Bone marrow (tissue), 2 donors: Measurements from ENCODE around the gene PHLDB3.

Source experiments
- DNase-seq, 2 donors: peaks; one replicate each; lab custom pipeline; 2025; lab: John Stamatoyannopoulos, UW

PHLDB3 gene

GRCh38 chr19:43468354-43469159 lies 36.0 kb downstream of the PHLDB3 start:
- DNase-seq = no peak

DNA sequence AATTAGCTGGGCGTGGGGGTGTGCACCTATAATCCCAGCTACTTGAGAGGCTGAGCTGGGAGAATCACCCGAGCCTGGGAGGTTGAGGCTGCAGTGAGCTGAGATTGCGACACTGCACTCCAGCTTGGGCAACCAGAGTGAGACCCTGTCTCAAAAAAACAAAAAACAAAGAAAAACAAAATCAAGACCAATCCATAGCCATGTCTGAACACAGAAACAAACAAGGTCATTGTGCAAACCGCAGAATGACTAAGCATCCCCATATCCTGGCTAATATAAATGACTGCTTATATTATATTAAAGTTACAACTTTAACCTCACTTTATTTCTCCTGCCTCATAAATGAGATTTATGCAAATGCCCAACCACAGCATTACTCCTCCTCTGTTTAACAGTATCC lies 36.8 kb downstream of the PHLDB3 start:
- DNase-seq = no peak

DNA sequence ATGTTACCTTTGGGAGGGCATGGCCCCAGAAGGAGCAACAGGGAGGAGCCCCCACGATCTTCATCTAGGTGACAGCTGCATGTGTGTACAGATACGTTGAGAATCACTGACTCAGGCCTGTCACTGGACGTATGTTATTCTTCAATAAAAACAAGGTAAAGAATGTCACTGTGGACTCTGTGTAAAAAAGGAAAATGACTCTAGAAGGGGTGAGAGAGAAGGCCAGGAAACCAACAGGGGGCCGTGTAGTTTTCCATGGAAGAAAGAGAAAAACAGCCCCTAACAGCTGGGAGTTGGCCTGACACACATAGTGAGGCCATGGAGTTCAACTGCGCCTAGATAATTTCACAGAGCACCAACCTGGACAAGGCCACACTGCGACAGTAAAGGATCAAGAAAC lies 37.3 kb downstream of the PHLDB3 start:
- DNase-seq = no peak

- no peak for DNase-seq
Measured at GRCh38 chr19:43466793-43467192, 37.8 kb downstream of the PHLDB3 start.

- peak in 1 of 2 donors; percentile 7 for DNase-seq
Measured at GRCh38 chr19:43465468-43466120, 39.0 kb downstream of the PHLDB3 start, which contains the start of gene LYPD3. LYPD3 (minus strand) TSS chr19:43465608; CDS start chr19:43465571, 37 bp downstream.

DNA sequence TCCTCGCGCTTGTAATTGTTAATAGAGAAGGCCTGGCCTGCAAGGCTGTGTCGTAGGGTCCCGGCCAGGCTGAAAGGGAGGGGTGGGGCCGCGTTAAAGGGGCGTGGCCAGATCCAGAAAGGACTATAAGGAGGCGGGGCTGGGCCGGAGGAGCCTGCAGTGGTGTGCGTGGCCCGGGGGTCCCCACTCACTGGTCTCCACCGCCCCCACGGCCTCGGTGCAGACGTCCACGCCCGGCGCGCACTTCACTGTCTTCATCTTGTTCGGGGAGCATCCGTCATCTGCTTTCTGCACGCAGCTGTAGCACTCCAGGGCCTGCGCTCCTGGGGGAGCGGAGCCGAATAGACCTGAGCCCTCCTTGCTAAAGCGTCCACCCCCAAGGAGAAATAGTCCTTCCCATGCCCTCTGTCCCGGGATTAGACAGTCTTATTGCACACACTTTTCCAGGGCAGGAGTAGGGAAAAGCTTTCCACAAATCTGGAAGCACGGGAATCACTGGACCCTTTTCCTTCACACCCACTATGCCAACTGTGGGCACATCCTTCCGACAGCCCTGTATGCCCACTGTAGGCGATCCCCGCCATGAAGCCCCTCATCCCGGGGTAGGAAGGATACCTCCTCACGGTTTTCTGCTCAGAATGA lies 40.3 kb downstream of the PHLDB3 start:
- peak in 1 of 2 donors; percentile 78 for DNase-seq

GRCh38 chr19:43463381-43464133 lies 41.0 kb downstream of the PHLDB3 start:
- peak; percentile 92 to 98 for DNase-seq

DNA sequence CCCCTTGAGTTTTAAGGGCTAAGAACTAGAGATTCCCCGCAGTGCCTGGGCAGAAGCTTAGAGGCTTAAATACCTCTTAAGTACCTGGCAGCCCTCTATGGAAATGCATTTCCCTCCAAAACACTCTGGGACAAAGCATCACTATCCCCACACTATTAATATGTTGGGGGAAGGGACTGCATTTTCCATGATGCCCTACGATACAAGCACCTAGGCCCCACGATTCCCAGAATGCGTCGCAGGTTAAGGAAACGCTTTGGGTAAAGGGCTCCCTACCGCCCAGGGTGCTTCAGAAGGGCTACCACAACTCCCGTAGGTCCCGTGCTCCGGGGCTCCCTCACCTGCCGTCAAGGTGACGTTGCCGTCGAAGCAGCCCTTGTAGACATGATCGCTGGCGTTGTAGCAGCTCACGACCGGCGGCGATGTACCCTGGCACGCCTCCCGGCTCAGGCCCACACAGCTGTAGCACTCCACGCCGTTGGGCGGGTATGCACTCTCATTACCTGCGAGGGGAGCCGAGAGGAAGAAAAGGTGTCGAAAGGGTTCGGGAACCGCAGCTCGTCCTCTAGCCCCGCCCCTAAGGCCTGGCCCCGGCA lies 41.7 kb downstream of the PHLDB3 start:
- no peak for DNase-seq

DNA sequence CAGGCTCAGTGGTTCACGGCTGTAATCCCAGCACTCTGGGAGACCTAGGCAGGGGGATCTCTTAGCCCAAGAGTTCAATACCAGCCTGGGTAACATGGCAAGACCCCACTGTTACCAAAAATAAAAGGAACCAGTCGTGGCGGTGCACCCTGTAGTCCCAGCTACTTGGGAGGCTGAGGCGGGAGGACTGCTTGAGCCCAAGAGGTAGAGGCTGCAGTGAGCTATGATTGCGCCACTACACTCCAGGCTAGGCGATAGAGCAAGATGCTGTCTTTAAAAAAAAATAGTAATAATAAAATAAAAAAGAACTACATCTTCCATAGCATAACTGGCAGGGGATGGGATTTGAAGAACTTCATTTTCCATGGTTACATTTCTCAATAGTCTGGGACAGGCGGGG lies 42.2 kb downstream of the PHLDB3 start:
- DNase-seq = no peak

- no peak for DNase-seq
Measured at GRCh38 chr19:43461303-43461702, 43.2 kb downstream of the PHLDB3 start.

GRCh38 chr19:43460362-43461016 lies 44.1 kb downstream of the PHLDB3 start:
- no peak for DNase-seq

DNA sequence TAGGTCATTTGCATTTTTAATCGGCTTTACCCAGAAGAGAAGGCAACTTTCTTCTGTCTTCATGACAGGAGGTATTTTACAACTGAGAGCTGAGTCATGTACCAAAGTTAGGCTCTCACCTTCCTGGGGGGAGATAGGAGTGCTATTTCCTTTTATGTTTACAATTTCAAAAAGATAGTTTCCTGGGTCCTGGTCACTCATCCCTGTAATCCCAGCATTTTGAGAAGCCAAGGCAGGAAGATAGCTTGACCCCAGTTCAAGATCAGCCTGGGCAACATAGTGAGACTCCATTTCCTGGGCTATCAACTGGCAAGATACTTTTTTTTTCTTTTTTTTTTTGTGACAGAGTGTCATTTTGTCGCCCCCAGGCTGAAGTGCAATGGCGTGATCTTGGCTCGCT lies 46.7 kb downstream of the PHLDB3 start:
- DNase-seq = no peak

- no peak for DNase-seq
Measured at GRCh38 chr19:43455321-43456113, 49.0 kb downstream of the PHLDB3 start.

- no peak for DNase-seq
Measured at GRCh38 chr19:43454031-43454430, 50.5 kb downstream of the PHLDB3 start.

- DNase-seq = no peak
Measured at GRCh38 chr19:43452582-43452981, 52.0 kb downstream of the PHLDB3 start.

- no peak for DNase-seq
Measured at GRCh38 chr19:43450545-43450997, 54.0 kb downstream of the PHLDB3 start.

DNA sequence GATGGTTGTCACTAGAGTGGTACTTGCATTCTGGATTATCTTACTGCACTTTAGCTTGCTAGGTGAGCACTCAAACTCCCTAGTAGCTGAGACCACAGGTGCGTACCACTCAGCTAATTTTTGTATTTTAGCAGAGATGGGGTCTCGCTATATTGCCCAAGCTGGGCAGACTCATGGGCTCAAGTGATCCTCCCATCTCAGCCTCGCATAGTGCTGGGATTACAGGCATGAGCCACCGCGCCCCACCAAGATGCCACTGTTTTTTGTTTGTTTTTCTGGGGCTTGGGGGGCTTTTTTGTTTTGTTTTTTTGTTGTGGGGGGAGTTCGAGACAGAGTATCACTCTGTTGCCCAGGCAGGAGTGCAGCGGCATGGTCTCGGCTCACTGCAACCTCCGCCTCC lies 56.9 kb downstream of the PHLDB3 start:
- no peak for DNase-seq

DNA sequence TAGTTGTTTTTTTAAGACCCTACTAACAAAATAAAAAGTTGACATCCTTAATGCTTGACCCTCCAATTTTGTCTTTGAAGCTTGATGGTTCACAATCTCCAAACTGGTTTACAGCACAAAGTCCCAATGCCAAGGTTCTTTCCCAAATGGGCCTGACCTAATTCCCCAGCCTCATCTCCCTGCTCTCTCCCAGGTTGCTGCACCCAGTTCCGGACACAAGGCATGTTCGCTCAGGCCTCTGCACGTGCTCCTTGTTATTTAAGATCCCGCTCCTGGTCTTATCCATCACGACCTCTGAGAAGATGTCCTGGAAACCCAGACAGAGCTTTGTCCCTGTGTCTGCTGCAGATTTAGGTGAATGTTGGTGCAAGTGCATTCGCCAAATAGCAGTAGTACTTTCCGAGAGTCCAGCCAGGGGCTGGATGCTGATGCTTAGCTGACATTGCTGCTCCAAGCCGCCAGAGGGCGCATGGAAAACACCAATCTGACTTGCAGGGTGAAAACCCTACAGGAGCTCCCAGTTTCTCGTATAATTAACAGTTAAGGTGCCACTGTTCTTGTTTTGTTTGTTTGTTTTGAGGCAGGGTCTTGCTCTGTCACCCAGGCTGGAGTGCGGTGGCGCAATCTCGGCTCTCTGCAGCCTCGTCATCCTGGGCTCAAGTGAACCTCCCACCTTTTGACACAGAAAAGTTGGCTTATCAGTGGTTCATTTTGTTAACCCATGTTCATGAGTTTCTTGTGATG lies 57.6 kb downstream of the PHLDB3 start:
- DNase-seq = peak; percentile 46 to 49

DNA sequence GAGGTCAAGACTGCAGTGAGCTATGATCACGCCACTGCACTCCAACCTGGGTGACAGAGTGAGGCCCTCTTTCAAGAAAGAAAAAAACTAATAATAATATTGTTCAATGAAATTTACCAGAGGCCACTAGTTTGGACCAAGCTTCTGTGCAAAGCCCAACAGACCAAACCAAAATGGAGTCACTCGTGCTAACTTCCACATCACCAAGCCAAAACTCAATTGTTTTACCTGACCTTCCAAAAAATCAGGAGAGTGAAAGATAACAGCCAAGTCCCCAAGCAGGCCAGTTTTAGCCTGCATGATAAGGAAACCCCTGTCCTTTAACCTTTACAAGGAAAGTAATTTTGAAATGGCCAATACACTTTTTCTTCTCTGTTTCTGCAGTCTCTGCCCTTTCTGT lies 59.1 kb downstream of the PHLDB3 start:
- no peak for DNase-seq
